WTC11 (cell line): ENCODE data around the gene ADGRD2. TPM values are rescaled to one million over a fixed set of nuclear protein-coding genes. Genes with fewer than 3 reads are reported as not detected.

Source experiments
- ATAC-seq: fragments of 200-7000 bp; cut with Tn5 transposase; 2 replicates; pipeline ENCODE4 v1.10.0; 2021; ENCODE audit warnings: mild to moderate bottlenecking, moderate library complexity
- CTCF ChIA-PET: fragments of 300-600 bp; sonication (Branson Sonifier 250); formaldehyde crosslinking; loops from one replicate; lab custom pipeline; 2021; ENCODE audit warnings: antibody characterized with exemption; lab: Charles Lee
- POLR2A ChIA-PET: fragments of 350-600 bp; sonication (Branson Sonifier 250); formaldehyde crosslinking; loops from one replicate; lab custom pipeline; 2021; ENCODE audit warnings: antibody characterized with exemption; lab: Charles Lee
- DNase-seq: peaks from one replicate; pipeline ENCODE4 v3.0.0; 2021; ENCODE audit warnings: low spot score
- H3K27ac Mint-ChIP-seq: 2 replicates; pipeline ENCODE4 v1.8.0; 2021; ENCODE audit warnings: mixed read lengths
- H3K27me3 Mint-ChIP-seq: 2 replicates; pipeline ENCODE4 v1.8.0; 2021; ENCODE audit warnings: low read depth, mild to moderate bottlenecking, moderate library complexity, mixed read lengths
- H3K36me3 Mint-ChIP-seq: 2 replicates; pipeline ENCODE4 v1.8.0; 2021; ENCODE audit warnings: mixed read lengths
- H3K4me1 Mint-ChIP-seq: 2 replicates; pipeline ENCODE4 v1.8.0; 2022; ENCODE audit warnings: mixed read lengths
- H3K4me3 Mint-ChIP-seq: 2 replicates; pipeline ENCODE4 v1.8.0; 2021; ENCODE audit warnings: mild to moderate bottlenecking, moderate library complexity, mixed read lengths
- H3K9me3 Mint-ChIP-seq: 2 replicates; pipeline ENCODE4 v1.8.0; 2021; ENCODE audit warnings: mixed read lengths
- CREM ChIP-seq: sonication (generic); formaldehyde crosslinking; IDR thresholded peaks from 2 replicates; pipeline ENCODE4 v1.8.1; 2022; ENCODE audit warnings: mild to moderate bottlenecking, missing genetic modification reagents, moderate library complexity
- EMX1 ChIP-seq: fragments of 250-450 bp; sonication (Bioruptor Pico); IDR thresholded peaks from 2 replicates; pipeline ENCODE4 v1.8.0; 2021; ENCODE audit warnings: mild to moderate bottlenecking
- GRHL2 ChIP-seq: fragments of 250-450 bp; sonication (Bioruptor Pico); IDR thresholded peaks from 2 replicates; pipeline ENCODE4 v1.8.0; 2022; ENCODE audit warnings: mild to moderate bottlenecking, moderate library complexity; ENCODE audit not compliant: insufficient replicate concordance, severe bottlenecking
- MYBL2 ChIP-seq: sonication (generic); formaldehyde crosslinking; IDR thresholded peaks from 2 replicates; pipeline ENCODE4 v1.8.1; 2023; ENCODE audit warnings: mild to moderate bottlenecking, moderate library complexity, missing genetic modification reagents
- NFE2L1 ChIP-seq: sonication (generic); formaldehyde crosslinking; IDR thresholded peaks from 2 replicates; pipeline ENCODE4 v1.8.1; 2023; ENCODE audit warnings: missing genetic modification reagents
- NFYB ChIP-seq: sonication (generic); formaldehyde crosslinking; conservative IDR thresholded peaks from 2 replicates; pipeline ENCODE4 v1.8.0; 2022; ENCODE audit warnings: low read depth, missing genetic modification reagents
- OVOL2 ChIP-seq: fragments of 250-450 bp; sonication (Bioruptor Pico); IDR thresholded peaks from 2 replicates; pipeline ENCODE4 v1.9.0; 2021; ENCODE audit warnings: mild to moderate bottlenecking, borderline replicate concordance
- SOX15 ChIP-seq: fragments of 250-450 bp; sonication (Bioruptor Pico); IDR thresholded peaks from 2 replicates; pipeline ENCODE4 v1.9.0; 2021; ENCODE audit warnings: mild to moderate bottlenecking
- ZNF121 ChIP-seq: sonication (generic); formaldehyde crosslinking; IDR thresholded peaks from 2 replicates; pipeline ENCODE4 v1.8.0; 2023; ENCODE audit warnings: missing genetic modification reagents
- ZNF219 ChIP-seq: sonication (generic); formaldehyde crosslinking; IDR thresholded peaks from 2 replicates; pipeline ENCODE4 v1.8.0; 2023; ENCODE audit warnings: missing genetic modification reagents, mild to moderate bottlenecking, borderline replicate concordance
- ZNF671 ChIP-seq: fragments of 250-450 bp; sonication (Bioruptor Pico); IDR thresholded peaks from 2 replicates; pipeline ENCODE4 v1.8.0; 2021; ENCODE audit warnings: mild to moderate bottlenecking
- total RNA-seq: library from RNA; stranded (reverse); gene quantifications from 3 replicates; pipeline ENCODE4 v1.2.3, GENCODE V29; 2021
- TF ChIP-seq, protein P1 (sequence below): sonication (generic); formaldehyde crosslinking; IDR thresholded peaks from 2 replicates; pipeline ENCODE4 v1.8.1; 2022; ENCODE audit warnings: missing genetic modification reagents, borderline replicate concordance
- TF ChIP-seq, protein P2 (sequence below): sonication (generic); formaldehyde crosslinking; conservative IDR thresholded peaks from 2 replicates; pipeline ENCODE4 v1.8.1; 2022; ENCODE audit warnings: mild to moderate bottlenecking, missing genetic modification reagents
- TF ChIP-seq, protein P3 (sequence below): fragments of 250-450 bp; sonication (Bioruptor Pico); IDR thresholded peaks from 2 replicates; pipeline ENCODE4 v1.9.0; 2021; ENCODE audit warnings: moderate library complexity, mild to moderate bottlenecking, inconsistent platforms, borderline replicate concordance
- TF ChIP-seq, protein P4 (sequence below): sonication (generic); formaldehyde crosslinking; IDR thresholded peaks from 2 replicates; pipeline ENCODE4 v1.8.0; 2022; ENCODE audit warnings: mild to moderate bottlenecking, missing genetic modification reagents
- TF ChIP-seq, protein P5 (sequence below): sonication (generic); formaldehyde crosslinking; IDR thresholded peaks from 2 replicates; pipeline ENCODE4 v1.8.0; 2022; ENCODE audit warnings: mild to moderate bottlenecking, missing genetic modification reagents
- TF ChIP-seq, protein P6 (sequence below): sonication (generic); formaldehyde crosslinking; IDR thresholded peaks from 2 replicates; pipeline ENCODE4 v1.8.0; 2023; ENCODE audit warnings: missing genetic modification reagents
- TF ChIP-seq, protein P7 (sequence below): sonication (generic); formaldehyde crosslinking; IDR thresholded peaks from 2 replicates; pipeline ENCODE4 v1.8.1; 2023; ENCODE audit warnings: mild to moderate bottlenecking, missing genetic modification reagents, borderline replicate concordance
- TF ChIP-seq, protein P8 (sequence below): fragments of 250-450 bp; sonication (Bioruptor Pico); conservative IDR thresholded peaks from 2 replicates; pipeline ENCODE4 v1.9.0; 2021; ENCODE audit warnings: mild to moderate bottlenecking

ADGRD2 gene
- total RNA-seq, 1 experiment from 2014 or later, result 0.61 TPM

DNA sequence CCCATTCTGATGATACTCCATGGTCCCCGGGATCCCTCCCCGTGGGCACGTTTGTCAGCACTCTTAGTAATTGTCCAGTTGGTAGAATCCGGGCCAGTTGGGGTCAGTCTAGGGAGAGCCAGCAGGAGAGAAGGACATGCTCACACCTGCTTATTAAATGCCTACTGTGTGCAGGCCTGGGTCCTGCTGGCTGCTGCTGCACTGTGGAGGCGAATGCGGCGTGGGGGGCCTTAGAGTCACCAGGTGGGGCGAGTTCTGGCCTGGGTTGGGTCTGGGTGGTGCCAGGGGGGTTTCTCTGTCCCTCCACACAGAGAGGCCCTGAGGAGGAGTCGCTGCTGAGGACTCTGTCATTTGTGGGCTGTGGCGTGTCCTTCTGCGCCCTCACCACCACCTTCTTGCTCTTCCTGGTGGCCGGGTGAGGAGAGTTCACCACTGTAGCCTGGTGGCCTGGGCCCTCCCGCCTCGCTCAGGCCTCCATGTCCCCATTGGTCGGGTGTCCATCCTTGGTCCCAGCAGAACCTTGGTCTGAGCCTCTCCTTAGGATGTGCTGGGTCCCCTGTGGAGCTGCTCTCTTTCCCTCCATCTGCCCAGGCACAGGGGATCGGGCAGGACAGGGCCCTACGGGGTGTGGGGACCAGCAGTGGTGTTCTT lies 17.3 kb downstream of the ADGRD2 start:
- ATAC-seq, result no peak
- Mint-ChIP-seq H3K4me1 (no peaks in the 10 kb centered on the region), H3K4me3 (no peak overlapping the region), H3K9me3 (no peaks in the 10 kb centered on the region), H3K36me3 (no peaks in the 10 kb centered on the region), H3K27ac (no peak overlapping the region), H3K27me3 (no peaks in the 10 kb centered on the region; the same call in none of the 2 replicates)
- ChIA-PET POLR2A (no interaction called here), CTCF (no interaction called here)
- TF ChIP-seq, protein P1, sequence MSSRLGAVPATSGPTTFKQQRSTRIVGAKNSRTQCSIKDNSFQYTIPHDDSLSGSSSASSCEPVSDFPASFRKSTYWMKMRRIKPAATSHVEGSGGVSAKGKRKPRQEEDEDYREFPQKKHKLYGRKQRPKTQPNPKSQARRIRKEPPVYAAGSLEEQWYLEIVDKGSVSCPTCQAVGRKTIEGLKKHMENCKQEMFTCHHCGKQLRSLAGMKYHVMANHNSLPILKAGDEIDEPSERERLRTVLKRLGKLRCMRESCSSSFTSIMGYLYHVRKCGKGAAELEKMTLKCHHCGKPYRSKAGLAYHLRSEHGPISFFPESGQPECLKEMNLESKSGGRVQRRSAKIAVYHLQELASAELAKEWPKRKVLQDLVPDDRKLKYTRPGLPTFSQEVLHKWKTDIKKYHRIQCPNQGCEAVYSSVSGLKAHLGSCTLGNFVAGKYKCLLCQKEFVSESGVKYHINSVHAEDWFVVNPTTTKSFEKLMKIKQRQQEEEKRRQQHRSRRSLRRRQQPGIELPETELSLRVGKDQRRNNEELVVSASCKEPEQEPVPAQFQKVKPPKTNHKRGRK (CRISPR knock-in tag), result no peak
- no peak for TF ChIP-seq ZNF219 (CRISPR knock-in tag)
- TF ChIP-seq, protein P2, sequence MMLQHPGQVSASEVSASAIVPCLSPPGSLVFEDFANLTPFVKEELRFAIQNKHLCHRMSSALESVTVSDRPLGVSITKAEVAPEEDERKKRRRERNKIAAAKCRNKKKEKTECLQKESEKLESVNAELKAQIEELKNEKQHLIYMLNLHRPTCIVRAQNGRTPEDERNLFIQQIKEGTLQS (CRISPR knock-in tag), result no peak
- no peak for TF ChIP-seq ZNF671 (CRISPR knock-in tag)
- TF ChIP-seq, protein P3, sequence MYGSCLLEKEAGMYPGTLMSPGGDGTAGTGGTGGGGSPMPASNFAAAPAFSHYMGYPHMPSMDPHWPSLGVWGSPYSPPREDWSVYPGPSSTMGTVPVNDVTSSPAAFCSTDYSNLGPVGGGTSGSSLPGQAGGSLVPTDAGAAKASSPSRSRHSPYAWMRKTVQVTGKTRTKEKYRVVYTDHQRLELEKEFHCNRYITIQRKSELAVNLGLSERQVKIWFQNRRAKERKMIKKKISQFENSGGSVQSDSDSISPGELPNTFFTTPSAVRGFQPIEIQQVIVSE (CRISPR knock-in tag), result no peak
- TF ChIP-seq OVOL2, result no peak
- TF ChIP-seq CREM, result no peak
- no peak for TF ChIP-seq MYBL2 (CRISPR knock-in tag)
- TF ChIP-seq, protein P4, sequence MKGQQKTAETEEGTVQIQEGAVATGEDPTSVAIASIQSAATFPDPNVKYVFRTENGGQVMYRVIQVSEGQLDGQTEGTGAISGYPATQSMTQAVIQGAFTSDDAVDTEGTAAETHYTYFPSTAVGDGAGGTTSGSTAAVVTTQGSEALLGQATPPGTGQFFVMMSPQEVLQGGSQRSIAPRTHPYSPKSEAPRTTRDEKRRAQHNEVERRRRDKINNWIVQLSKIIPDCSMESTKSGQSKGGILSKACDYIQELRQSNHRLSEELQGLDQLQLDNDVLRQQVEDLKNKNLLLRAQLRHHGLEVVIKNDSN (CRISPR knock-in tag), result no peak
- TF ChIP-seq, protein P5, sequence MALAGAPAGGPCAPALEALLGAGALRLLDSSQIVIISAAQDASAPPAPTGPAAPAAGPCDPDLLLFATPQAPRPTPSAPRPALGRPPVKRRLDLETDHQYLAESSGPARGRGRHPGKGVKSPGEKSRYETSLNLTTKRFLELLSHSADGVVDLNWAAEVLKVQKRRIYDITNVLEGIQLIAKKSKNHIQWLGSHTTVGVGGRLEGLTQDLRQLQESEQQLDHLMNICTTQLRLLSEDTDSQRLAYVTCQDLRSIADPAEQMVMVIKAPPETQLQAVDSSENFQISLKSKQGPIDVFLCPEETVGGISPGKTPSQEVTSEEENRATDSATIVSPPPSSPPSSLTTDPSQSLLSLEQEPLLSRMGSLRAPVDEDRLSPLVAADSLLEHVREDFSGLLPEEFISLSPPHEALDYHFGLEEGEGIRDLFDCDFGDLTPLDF (CRISPR knock-in tag), result no peak
- TF ChIP-seq, protein P6, sequence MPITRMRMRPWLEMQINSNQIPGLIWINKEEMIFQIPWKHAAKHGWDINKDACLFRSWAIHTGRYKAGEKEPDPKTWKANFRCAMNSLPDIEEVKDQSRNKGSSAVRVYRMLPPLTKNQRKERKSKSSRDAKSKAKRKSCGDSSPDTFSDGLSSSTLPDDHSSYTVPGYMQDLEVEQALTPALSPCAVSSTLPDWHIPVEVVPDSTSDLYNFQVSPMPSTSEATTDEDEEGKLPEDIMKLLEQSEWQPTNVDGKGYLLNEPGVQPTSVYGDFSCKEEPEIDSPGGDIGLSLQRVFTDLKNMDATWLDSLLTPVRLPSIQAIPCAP (CRISPR knock-in tag), result no peak
- DNase-seq, result no peak

DNA sequence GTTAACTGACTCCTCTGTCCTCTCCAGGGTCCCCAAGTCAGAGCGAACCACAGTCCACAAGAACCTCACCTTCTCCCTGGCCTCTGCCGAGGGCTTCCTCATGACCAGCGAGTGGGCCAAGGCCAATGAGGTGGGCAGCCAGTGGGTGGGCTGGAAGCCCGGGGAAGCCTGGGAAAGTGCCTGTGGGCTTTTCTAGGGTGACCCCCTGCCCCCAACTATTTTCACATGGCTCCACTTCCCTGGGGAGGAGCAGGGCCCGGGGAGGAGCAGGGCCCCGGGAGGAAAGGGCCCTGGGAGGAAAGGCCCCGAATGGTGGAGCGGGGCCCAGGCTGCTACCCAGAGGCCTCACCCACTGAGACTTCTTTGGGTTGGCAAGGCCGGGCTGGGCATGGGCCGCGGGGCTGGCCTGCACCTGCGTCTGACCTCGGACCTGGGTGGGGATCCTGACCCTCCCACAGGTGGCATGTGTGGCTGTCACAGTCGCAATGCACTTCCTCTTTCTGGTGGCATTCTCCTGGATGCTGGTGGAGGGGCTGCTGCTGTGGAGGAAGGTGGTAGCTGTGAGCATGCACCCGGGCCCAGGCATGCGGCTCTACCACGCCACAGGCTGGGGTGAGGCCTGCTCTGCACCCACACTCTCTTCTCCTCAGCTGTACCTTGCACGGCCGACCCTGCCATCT lies 17.9 kb downstream of the ADGRD2 start:
- POLR2A ChIA-PET, result no interaction called here
- H3K9me3 Mint-ChIP-seq, result no peaks in the 10 kb centered on the region
- no peak for TF ChIP-seq GRHL2 (CRISPR knock-in tag)
- TF ChIP-seq, protein P7, sequence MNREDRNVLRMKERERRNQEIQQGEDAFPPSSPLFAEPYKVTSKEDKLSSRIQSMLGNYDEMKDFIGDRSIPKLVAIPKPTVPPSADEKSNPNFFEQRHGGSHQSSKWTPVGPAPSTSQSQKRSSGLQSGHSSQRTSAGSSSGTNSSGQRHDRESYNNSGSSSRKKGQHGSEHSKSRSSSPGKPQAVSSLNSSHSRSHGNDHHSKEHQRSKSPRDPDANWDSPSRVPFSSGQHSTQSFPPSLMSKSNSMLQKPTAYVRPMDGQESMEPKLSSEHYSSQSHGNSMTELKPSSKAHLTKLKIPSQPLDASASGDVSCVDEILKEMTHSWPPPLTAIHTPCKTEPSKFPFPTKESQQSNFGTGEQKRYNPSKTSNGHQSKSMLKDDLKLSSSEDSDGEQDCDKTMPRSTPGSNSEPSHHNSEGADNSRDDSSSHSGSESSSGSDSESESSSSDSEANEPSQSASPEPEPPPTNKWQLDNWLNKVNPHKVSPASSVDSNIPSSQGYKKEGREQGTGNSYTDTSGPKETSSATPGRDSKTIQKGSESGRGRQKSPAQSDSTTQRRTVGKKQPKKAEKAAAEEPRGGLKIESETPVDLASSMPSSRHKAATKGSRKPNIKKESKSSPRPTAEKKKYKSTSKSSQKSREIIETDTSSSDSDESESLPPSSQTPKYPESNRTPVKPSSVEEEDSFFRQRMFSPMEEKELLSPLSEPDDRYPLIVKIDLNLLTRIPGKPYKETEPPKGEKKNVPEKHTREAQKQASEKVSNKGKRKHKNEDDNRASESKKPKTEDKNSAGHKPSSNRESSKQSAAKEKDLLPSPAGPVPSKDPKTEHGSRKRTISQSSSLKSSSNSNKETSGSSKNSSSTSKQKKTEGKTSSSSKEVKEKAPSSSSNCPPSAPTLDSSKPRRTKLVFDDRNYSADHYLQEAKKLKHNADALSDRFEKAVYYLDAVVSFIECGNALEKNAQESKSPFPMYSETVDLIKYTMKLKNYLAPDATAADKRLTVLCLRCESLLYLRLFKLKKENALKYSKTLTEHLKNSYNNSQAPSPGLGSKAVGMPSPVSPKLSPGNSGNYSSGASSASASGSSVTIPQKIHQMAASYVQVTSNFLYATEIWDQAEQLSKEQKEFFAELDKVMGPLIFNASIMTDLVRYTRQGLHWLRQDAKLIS (CRISPR knock-in tag), result no peak
- TF ChIP-seq, protein P3 (CRISPR knock-in tag), result no peak
- no peak for TF ChIP-seq SOX15 (CRISPR knock-in tag)
- TF ChIP-seq NFE2L1 (CRISPR knock-in tag), result no peak
- TF ChIP-seq ZNF121 (CRISPR knock-in tag), result no peak
- no peak for TF ChIP-seq NFYB (CRISPR knock-in tag)
- TF ChIP-seq EMX1 (CRISPR knock-in tag), result no peak
- TF ChIP-seq, protein P8, sequence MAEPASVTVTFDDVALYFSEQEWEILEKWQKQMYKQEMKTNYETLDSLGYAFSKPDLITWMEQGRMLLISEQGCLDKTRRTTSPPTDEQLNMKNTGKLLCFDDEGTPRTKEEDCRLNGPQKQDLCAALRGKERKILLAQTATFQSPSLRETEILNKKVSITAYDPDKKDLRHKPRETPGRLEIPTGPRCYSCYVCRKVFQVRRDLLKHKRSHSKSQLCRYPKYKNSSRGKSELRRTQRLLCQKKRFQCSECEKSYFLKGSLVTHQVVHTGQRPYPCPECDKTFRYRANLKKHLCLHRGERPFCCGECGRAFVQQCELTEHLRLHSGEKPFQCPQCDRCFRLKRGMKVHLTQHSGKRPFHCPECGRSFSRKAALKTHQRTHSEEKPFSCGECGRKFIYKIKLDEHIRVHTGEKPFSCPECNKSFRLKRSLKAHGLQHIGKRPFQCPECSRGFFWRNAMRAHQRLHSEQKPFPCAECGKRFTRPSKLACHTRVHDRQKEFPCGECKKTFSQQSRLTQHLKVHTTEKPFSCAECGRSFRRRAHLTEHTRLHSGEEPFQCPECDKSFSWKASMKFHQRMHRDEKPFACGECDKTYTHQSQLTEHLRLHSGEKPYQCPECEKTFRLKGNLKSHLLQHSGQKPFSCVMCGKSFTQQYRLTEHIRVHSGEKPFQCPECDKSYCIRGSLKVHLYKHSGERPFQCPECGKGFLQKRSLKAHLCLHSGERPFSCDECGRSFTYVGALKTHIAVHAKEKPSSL, result no peak
- TF ChIP-seq, all 79 proteins: peak for 0
- Mint-ChIP-seq H3K36me3 (no peaks in the 10 kb centered on the region), H3K27ac (no peak overlapping the region), H3K4me3 (no peak overlapping the region), H3K4me1 (no peaks in the 10 kb centered on the region), H3K27me3 (no peaks in the 10 kb centered on the region; the same call in none of the 2 replicates)
- CTCF ChIA-PET, result no interaction called here
- ATAC-seq (no peak), DNase-seq (no peak)
